ENCODE results near the gene QRICH1. TPM values are rescaled to one million over a fixed set of nuclear protein-coding genes. Genes with fewer than 3 reads are reported as not detected.

Gene QRICH1
- total RNA-seq, 1 donor from 2014 or later = 153 TPM

DNA sequence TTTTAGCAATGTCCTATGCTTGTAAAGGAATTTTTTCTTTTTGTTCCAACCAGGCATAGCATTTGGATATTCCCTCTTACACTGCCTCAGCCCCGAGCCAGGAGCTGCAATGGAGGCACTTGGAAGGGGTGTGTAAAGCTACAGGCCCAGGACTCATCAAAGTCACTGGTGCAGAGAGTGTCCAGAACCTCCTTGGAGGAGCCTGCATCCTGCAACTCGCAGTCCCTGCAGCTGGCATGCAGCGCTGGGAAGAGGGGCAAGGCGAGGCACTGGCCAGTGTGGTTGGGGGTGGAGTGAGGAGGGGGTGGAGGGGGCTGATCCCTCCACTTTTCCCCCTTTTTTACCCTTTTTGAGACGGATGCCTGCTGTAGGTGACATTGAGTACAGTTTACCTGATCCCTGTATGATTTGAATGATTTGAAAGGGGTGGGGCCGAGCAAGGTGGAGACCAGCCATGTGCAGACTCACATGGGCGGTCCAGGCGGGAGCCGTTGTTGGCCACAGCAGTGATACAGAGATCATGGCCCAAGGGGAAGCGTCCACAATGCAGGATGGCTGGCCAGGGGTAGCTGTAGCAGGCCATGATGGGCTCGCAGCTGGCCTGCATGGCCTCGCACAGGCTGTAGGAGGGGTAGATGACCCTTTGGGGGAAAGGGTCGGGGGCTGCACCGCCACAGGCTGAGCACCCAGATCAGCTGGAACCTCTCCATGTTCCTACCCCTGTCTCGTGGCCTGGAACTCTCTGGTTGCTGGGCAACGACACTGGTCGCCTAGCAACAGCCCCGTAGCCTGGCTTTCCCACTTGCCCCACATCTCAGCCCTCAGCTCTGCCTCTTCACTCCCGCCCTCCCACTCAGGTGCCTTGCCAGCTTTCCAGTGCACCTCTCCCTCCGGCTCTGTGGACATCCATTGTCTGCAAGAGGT lies 95.9 kb downstream of the QRICH1 start:
- Mint-ChIP-seq H3K27ac (ENCODE audit: unreplicated experiment) (no peak overlapping the region), H3K27me3 (ENCODE audit: low read depth) (no peaks in the 10 kb centered on the region), H3K36me3 (ENCODE audit: low read depth) (peaks cover 2% of the 10 kb centered on the region), H3K9me3 (no peaks in the 10 kb centered on the region), H3K4me1 (peaks cover 19% of the 10 kb centered on the region), H3K4me3 (peak overlapping the region; percentile 44)
- TF ChIP-seq, protein P1, sequence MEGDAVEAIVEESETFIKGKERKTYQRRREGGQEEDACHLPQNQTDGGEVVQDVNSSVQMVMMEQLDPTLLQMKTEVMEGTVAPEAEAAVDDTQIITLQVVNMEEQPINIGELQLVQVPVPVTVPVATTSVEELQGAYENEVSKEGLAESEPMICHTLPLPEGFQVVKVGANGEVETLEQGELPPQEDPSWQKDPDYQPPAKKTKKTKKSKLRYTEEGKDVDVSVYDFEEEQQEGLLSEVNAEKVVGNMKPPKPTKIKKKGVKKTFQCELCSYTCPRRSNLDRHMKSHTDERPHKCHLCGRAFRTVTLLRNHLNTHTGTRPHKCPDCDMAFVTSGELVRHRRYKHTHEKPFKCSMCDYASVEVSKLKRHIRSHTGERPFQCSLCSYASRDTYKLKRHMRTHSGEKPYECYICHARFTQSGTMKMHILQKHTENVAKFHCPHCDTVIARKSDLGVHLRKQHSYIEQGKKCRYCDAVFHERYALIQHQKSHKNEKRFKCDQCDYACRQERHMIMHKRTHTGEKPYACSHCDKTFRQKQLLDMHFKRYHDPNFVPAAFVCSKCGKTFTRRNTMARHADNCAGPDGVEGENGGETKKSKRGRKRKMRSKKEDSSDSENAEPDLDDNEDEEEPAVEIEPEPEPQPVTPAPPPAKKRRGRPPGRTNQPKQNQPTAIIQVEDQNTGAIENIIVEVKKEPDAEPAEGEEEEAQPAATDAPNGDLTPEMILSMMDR (conservative IDR thresholded peaks at IDR 0.05) = no peak
- DNase-seq (ENCODE audit: low read depth, low spot score) = peak; percentile 48

DNA sequence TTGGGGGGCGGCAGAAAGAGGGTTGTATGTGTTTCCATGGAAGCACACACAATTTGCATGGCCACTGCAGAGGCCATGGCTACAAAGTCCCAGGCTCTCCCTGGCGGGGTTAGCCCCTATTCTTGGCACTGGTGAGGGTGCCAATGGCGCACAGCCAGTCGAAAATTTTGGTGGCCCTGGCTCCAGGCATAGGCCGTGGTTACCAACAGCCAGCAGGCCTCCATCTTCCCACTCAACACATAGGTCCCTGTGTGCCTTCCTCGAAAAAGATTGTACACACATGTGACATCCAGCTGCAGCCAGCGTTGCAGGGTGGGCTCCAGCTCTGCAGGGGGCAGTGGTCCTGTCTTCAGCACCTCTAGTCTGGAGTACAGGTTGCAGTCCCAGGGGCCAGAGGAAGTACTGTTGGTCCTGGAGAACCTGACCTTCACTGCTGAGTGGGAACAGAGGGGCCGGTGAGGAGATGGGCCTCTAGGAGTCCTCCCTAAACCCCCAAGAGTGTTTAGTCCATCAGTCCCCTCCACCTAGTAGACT lies 96.7 kb downstream of the QRICH1 start:
- Mint-ChIP-seq H3K9me3 (no peaks in the 10 kb centered on the region), H3K36me3 (ENCODE audit: low read depth) (peaks cover 2% of the 10 kb centered on the region), H3K27me3 (ENCODE audit: low read depth) (no peaks in the 10 kb centered on the region), H3K27ac (ENCODE audit: unreplicated experiment) (no peak overlapping the region), H3K4me3 (no peak overlapping the region), H3K4me1 (peaks cover 19% of the 10 kb centered on the region)
- no peak for DNase-seq (ENCODE audit: low read depth, low spot score)
- TF ChIP-seq, protein P1 (conservative IDR thresholded peaks at IDR 0.05) = no peak

DNA sequence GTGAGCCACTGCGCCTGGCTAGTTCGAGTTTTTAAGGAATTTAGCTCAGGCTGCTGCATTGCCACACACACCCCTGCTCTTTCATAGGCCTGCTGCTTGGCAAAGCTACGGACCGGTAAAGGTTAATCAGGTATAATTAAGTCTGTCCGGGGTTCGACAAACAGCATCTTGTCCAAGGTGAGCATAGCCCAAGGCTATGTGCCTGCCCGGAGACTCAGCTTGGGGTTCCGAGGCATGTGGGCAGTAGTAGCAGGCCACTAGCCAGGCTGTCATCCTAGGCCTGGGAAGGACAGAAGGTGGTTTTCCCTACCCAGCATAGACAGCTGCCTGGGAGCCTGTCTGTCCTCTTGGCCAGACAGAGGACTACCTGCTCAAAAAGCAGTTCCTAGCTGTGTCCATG lies 97.2 kb downstream of the QRICH1 start:
- peaks cover 2% of the 10 kb centered on the region for H3K36me3 Mint-ChIP-seq (ENCODE audit: low read depth)
- H3K9me3 Mint-ChIP-seq = no peaks in the 10 kb centered on the region
- TF ChIP-seq, protein P1 (conservative IDR thresholded peaks at IDR 0.05) = no peak
- no peak overlapping the region for H3K4me3 Mint-ChIP-seq
- no peak overlapping the region for H3K27ac Mint-ChIP-seq (ENCODE audit: unreplicated experiment)
- peaks cover 25% of the 10 kb centered on the region for H3K4me1 Mint-ChIP-seq
- H3K27me3 Mint-ChIP-seq (ENCODE audit: low read depth) = no peaks in the 10 kb centered on the region
- no peak for DNase-seq (ENCODE audit: low read depth, low spot score)

DNA sequence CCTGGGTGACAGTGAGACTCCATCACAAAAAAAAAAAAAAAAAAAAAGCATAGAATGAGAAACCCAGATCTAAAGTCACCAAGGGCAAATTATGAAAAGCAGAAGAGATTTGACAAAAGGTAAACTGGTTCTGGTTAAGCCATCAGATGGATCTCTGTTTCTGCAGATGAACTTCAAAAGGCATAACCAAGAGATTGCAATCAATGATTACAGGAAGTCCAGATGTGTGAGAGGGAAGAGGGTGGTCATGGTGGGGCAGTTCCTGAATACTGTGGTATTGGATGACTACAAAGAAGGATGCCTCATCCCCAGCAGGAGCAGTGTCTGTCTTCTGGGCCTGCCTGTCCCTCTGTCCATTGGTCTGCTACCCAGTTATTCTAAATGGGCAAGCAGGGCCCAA lies 100.0 kb downstream of the QRICH1 start:
- Mint-ChIP-seq H3K4me1 (peaks cover 41% of the 10 kb centered on the region), H3K9me3 (no peaks in the 10 kb centered on the region), H3K36me3 (ENCODE audit: low read depth) (peaks cover 2% of the 10 kb centered on the region), H3K27me3 (ENCODE audit: low read depth) (no peaks in the 10 kb centered on the region), H3K4me3 (no peak overlapping the region), H3K27ac (ENCODE audit: unreplicated experiment) (no peak overlapping the region)
- TF ChIP-seq, protein P1 (conservative IDR thresholded peaks at IDR 0.05) = no peak
- DNase-seq (ENCODE audit: low read depth, low spot score) = no peak

DNA sequence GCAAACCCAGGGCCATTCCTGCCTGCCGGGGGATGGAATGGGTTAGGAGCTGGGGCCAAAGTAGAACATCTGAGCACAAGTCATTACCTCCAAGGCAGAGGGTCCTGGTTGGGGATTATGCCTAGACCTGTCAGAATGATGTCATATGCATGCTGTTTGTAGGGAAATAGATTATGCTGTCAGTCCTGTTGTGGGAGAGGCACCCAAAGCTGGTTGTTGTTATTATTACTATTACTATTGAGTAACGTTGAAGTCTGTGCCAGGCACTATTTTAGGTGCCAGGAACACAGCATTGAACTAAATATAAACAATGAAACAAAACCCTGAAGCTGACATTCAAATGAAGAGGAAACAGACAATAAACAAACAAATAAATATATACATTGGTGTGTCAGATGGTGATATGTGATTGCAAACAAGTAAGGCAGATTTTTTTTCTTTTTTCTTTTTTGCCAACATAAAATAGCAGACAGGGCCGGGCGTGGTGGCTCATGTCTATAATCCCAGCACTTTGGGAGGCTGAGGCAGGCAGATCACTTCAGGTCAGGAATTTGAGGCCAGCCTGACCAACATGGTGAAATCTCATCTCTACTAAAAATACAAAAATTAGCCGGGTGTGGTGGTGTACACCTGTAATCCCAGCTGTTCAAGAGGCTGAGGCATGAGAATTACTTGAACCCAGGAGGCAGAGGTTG lies 101.9 kb downstream of the QRICH1 start:
- Mint-ChIP-seq H3K9me3 (no peaks in the 10 kb centered on the region), H3K27me3 (ENCODE audit: low read depth) (no peaks in the 10 kb centered on the region), H3K4me1 (peaks cover 31% of the 10 kb centered on the region), H3K4me3 (peak overlapping the region; percentile 95), H3K27ac (ENCODE audit: unreplicated experiment) (no peak overlapping the region), H3K36me3 (ENCODE audit: low read depth) (peaks cover 2% of the 10 kb centered on the region)
- TF ChIP-seq, protein P1 (conservative IDR thresholded peaks at IDR 0.05) = no peak
- no peak for DNase-seq (ENCODE audit: low read depth, low spot score)
